Type B pancreatic cell (in vitro differentiated cells): ENCODE results near the gene SFRP5. TPM values are rescaled to one million over a fixed set of nuclear protein-coding genes. Genes with fewer than 3 reads are reported as not detected.

Experiments
- DNase-seq: peaks from one replicate; pipeline ENCODE4 v3.0.0; 2021; ENCODE audit warnings: mixed read lengths; ENCODE audit not compliant: unreplicated experiment; ENCODE audit errors: extremely low spot score
- H3K27ac Mint-ChIP-seq: 2 replicates; pipeline ENCODE4 v1.8.0; 2021; ENCODE audit warnings: mild to moderate bottlenecking, mixed read lengths
- H3K27me3 Mint-ChIP-seq: 2 replicates; pipeline ENCODE4 v1.8.0; 2021; ENCODE audit warnings: mixed read lengths
- H3K36me3 Mint-ChIP-seq: 2 replicates; pipeline ENCODE4 v1.8.0; 2021; ENCODE audit warnings: mixed read lengths
- H3K4me1 Mint-ChIP-seq: one replicate; pipeline ENCODE4 v1.8.0; 2021; ENCODE audit warnings: mixed read lengths; ENCODE audit not compliant: unreplicated experiment
- H3K4me3 Mint-ChIP-seq: 2 replicates; pipeline ENCODE4 v1.8.0; 2021; ENCODE audit warnings: mild to moderate bottlenecking, mixed read lengths
- H3K9me3 Mint-ChIP-seq: 2 replicates; pipeline ENCODE4 v1.8.0; 2021; ENCODE audit warnings: mixed read lengths
- total RNA-seq: library from RNA; stranded (reverse); gene quantifications from 2 replicates; pipeline ENCODE4 v1.2.1, GENCODE V29; 2021; ENCODE audit warnings: low replicate concordance
- TF ChIP-seq, protein P1 (sequence below): fragments of 200-600 bp; sonication (generic); conservative IDR thresholded peaks from 2 replicates; pipeline ENCODE4 v1.5.0; 2021; ENCODE audit warnings: antibody characterized with exemption, mild to moderate bottlenecking

Gene SFRP5
- total RNA-seq, 1 donor from 2014 or later: 5.7 TPM

DNA sequence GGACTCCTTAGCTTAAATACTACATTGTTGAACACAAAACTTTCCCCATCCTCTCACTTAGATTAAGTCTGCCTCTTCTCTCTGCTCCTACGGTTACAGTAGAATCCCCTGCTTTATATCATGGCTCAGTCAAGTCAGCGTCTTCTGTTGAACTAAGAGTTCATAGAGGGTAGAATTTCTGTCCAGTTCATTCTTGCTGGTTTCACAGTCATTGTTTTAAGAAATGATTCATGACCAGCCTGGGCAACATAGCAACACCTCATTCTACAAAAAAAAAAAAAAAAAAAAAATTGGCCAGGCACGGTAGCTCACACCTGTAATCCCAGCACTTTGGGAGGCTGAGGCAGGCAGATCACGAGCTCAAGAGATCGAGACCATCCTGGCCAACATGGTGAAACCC is 38.5 kb downstream of the SFRP5 start:
- H3K4me1 Mint-ChIP-seq: peaks cover 13% of the 10 kb centered on the region
- H3K4me3 Mint-ChIP-seq: no peak overlapping the region
- no peak overlapping the region for H3K27ac Mint-ChIP-seq
- TF ChIP-seq, protein P1, sequence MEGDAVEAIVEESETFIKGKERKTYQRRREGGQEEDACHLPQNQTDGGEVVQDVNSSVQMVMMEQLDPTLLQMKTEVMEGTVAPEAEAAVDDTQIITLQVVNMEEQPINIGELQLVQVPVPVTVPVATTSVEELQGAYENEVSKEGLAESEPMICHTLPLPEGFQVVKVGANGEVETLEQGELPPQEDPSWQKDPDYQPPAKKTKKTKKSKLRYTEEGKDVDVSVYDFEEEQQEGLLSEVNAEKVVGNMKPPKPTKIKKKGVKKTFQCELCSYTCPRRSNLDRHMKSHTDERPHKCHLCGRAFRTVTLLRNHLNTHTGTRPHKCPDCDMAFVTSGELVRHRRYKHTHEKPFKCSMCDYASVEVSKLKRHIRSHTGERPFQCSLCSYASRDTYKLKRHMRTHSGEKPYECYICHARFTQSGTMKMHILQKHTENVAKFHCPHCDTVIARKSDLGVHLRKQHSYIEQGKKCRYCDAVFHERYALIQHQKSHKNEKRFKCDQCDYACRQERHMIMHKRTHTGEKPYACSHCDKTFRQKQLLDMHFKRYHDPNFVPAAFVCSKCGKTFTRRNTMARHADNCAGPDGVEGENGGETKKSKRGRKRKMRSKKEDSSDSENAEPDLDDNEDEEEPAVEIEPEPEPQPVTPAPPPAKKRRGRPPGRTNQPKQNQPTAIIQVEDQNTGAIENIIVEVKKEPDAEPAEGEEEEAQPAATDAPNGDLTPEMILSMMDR: no peak
- H3K27me3 Mint-ChIP-seq: peaks cover 13% of the 10 kb centered on the region
- peaks cover 8% of the 10 kb centered on the region for H3K9me3 Mint-ChIP-seq
- H3K36me3 Mint-ChIP-seq: peaks cover 3% of the 10 kb centered on the region
- DNase-seq: no peak

DNA sequence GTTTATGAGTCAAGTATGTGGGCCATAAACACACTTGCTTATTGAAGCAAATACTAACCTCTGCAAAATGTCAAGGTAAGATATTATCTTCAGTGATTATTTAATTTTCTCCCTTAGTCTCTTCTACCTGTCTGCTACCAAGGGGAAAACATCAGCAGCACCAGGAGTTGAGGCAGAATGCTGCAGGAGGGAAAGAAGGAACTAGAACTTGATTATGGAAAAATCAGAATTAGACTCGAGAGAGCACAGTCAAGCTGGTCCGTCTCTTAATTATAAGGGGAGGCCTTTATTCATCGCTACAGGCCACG is 39.8 kb downstream of the SFRP5 start:
- DNase-seq: no peak
- no peak overlapping the region for H3K4me3 Mint-ChIP-seq
- H3K9me3 Mint-ChIP-seq: peaks cover 8% of the 10 kb centered on the region
- H3K4me1 Mint-ChIP-seq: peaks cover 5% of the 10 kb centered on the region
- TF ChIP-seq, protein P1: no peak
- H3K27me3 Mint-ChIP-seq: peaks cover 13% of the 10 kb centered on the region
- H3K27ac Mint-ChIP-seq: no peak overlapping the region
- peaks cover 3% of the 10 kb centered on the region for H3K36me3 Mint-ChIP-seq

DNA sequence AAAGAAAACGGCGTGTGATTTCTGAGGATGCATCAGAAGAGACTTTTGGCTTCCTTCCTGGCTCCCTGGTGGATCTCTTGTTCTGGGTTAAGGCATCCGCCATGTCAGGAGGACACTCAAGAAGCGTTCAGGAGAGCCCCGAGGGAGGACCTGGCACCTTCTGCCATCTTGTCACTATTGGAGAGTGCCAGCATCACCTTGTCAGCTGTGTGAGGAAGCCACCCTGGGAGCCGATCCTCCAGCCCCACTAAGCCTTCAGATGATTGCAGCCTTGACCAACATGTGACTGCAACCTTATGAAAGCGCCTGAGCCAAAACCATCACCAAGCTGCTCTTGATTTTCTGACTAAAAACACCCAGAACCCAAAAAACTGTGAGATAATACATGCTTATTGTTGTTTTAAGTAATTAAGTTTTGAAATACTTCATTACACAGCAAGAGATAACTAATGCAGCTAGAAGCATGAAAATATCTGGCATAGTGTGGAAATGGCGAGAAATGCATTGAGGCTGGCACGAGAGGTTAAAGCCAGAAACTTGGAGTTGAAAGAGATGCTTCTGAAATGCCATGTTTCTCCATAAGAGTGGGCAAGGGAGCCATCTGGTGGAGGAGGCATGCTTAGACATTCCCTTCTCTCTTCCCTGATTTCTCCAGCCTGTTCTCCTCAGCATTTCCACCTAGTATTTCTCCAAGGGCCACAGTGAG is 40.3 kb downstream of the SFRP5 start:
- Mint-ChIP-seq H3K27me3 (peaks cover 13% of the 10 kb centered on the region), H3K27ac (no peak overlapping the region)
- TF ChIP-seq, protein P1: peak; percentile 93

DNA sequence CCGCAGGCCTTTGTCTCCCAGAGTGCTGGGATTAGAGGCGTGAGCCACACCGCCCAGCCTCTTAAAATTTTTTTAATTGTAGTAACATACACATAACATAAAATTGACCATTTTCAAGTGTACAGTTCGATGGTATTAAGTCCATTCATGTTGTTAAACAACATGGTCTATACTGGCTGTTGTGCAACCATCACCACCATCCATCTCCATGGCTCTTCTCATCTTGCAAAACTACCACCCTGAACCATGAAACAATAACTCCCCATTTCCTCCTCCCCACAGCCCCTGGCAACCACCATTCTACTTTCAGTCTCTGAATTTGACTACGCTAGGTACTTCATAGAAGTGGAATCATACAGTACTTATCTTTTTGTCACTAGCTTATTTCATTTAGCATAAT is 42.8 kb downstream of the SFRP5 start:
- Mint-ChIP-seq H3K27me3 (peaks cover 4% of the 10 kb centered on the region), H3K27ac (no peak overlapping the region), H3K4me3 (no peak overlapping the region), H3K4me1 (peaks cover 5% of the 10 kb centered on the region), H3K36me3 (no peaks in the 10 kb centered on the region), H3K9me3 (peaks cover 5% of the 10 kb centered on the region)
- DNase-seq: no peak
- TF ChIP-seq, protein P1: no peak

More for the DNA sequence above, 40.3 kb downstream of the SFRP5 start:
- Mint-ChIP-seq H3K4me1 (peaks cover 2% of the 10 kb centered on the region), H3K4me3 (no peak overlapping the region), H3K36me3 (no peaks in the 10 kb centered on the region), H3K9me3 (peaks cover 10% of the 10 kb centered on the region)
- DNase-seq: no peak

DNA sequence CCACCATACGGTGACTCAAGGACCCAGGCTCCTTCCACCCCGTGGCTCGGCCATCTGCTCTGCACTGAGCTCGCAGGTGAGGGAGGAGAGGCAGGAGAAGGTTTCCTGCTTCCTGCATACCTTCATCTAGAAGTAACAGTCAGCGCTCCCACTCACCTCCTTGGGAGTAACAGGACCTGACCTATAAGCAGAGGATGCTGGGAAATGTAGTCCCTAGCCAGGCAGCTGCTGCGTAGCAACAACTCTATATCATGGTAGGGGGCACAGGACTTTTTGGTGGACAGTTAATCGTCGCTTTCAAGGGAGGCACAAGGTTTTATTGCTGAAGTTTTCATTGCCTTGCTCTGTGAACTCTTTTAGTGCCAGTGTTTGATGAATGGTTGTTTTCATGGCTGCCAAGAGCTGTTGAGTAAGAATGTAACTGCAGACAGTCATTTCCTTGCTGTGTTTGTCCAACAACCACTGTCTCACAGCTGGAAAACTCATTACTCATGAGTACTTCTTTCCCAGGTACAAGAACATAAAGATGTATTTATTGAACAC is 45.1 kb downstream of the SFRP5 start:
- Mint-ChIP-seq H3K9me3 (peaks cover 5% of the 10 kb centered on the region), H3K27me3 (no peaks in the 10 kb centered on the region), H3K4me3 (peak overlapping the region; percentile 72), H3K36me3 (no peaks in the 10 kb centered on the region), H3K4me1 (peaks cover 5% of the 10 kb centered on the region), H3K27ac (peak overlapping the region; percentile 50)
- TF ChIP-seq, protein P1: no peak
- DNase-seq: no peak
